ENCODE results near the gene RPS6KA5. TPM values are rescaled to one million over a fixed set of nuclear protein-coding genes. Genes with fewer than 3 reads are reported as not detected.
"Not testable (repeated sequence)": the region's sequence is repeated elsewhere in the genome, so short reads cannot be mapped to it uniquely, and the experiment has no call there.

Gene RPS6KA5
- total and polyA plus RNA-seq, 4 donors, result 1.1 to 14.8 (median 5.6) TPM

GRCh38 chr14:90940318-90940962 lies 120.0 kb downstream of the RPS6KA5 start:
- no peak overlapping the region for H3K4me3 ChIP-seq
- H3K9me3 ChIP-seq (ENCODE audit: control insufficient read depth in 4 of 4, insufficient read depth in 3 of 4, low read length in 3 of 4), result peaks cover 0 to 9% (median 6%) of the 10 kb centered on the region in 4 donors
- H3K27me3 ChIP-seq (ENCODE audit: control insufficient read depth in 3 of 3, insufficient read depth in 3 of 3, low read length in 2 of 3), result no peaks in the 10 kb centered on the region
- H3K9ac ChIP-seq (ENCODE audit: insufficient read depth in 1 of 2, low read length in 2 of 2), result no peak overlapping the region
- H3K27ac ChIP-seq (ENCODE audit: low read depth in 1 of 2, low read length in 1 of 2), result no peak overlapping the region
- peaks cover 0 to 5% (median 4%) of the 10 kb centered on the region in 4 donors for H3K36me3 ChIP-seq (ENCODE audit: control insufficient read depth in 4 of 4, insufficient read depth in 4 of 4, low read length in 4 of 4)
- WGBS, 2 donors, result 96 to 98% methylated on average over 5 of the region's 5 CpGs
- H3K4me1 ChIP-seq (ENCODE audit: control insufficient read depth in 5 of 5, insufficient read depth in 5 of 5, low read length in 5 of 5), result peaks cover 0 to 2% (median 0%) of the 10 kb centered on the region in 5 donors
- DNase-seq (no peak), ATAC-seq (ENCODE audit: insufficient read depth, low FRiP score) (no peak)
- TF ChIP-seq CTCF (IDR thresholded peaks at IDR 0.05; ENCODE audit: control extremely low read depth, extremely low read depth), result no peak

- H3K4me1 ChIP-seq (ENCODE audit: control insufficient read depth in 5 of 5, insufficient read depth in 5 of 5, low read length in 5 of 5), result not testable (repeated sequence)
Measured at GRCh38 chr14:90939252-90939795, 121.1 kb downstream of the RPS6KA5 start.

GRCh38 chr14:90938615-90939014 lies 121.8 kb downstream of the RPS6KA5 start:
- 93 to 96% methylated on average over 2 of the region's 2 CpGs for WGBS, 2 donors
- Histone ChIP-seq H3K36me3 (ENCODE audit: control insufficient read depth in 4 of 4, insufficient read depth in 4 of 4, low read length in 4 of 4) (peaks cover 0 to 5% (median 4%) of the 10 kb centered on the region in 4 donors), H3K27me3 (ENCODE audit: control insufficient read depth in 3 of 3, insufficient read depth in 3 of 3, low read length in 2 of 3) (no peaks in the 10 kb centered on the region), H3K4me3 (no peak overlapping the region), H3K27ac (ENCODE audit: low read depth in 1 of 2, low read length in 1 of 2) (no peak overlapping the region), H3K9ac (ENCODE audit: insufficient read depth in 1 of 2, low read length in 2 of 2) (no peak overlapping the region), H3K4me1 (ENCODE audit: control insufficient read depth in 5 of 5, insufficient read depth in 5 of 5, low read length in 5 of 5) (peaks cover 0 to 9% (median 0%) of the 10 kb centered on the region in 5 donors), H3K9me3 (ENCODE audit: control insufficient read depth in 4 of 4, insufficient read depth in 3 of 4, low read length in 3 of 4) (peaks cover 0 to 9% (median 6%) of the 10 kb centered on the region in 4 donors)
- no peak for ATAC-seq (ENCODE audit: insufficient read depth, low FRiP score)
- no peak for DNase-seq
- no peak for TF ChIP-seq CTCF (IDR thresholded peaks at IDR 0.05; ENCODE audit: control extremely low read depth, extremely low read depth)

More at GRCh38 chr14:90939252-90939795, 121.1 kb downstream of the RPS6KA5 start:
- not testable (repeated sequence) for H3K9ac ChIP-seq (ENCODE audit: insufficient read depth in 1 of 2, low read length in 2 of 2); H3K9me3 ChIP-seq (ENCODE audit: control insufficient read depth in 4 of 4, insufficient read depth in 3 of 4, low read length in 3 of 4); H3K36me3 ChIP-seq (ENCODE audit: control insufficient read depth in 4 of 4, insufficient read depth in 4 of 4, low read length in 4 of 4); H3K4me3 ChIP-seq; H3K27ac ChIP-seq (ENCODE audit: low read depth in 1 of 2, low read length in 1 of 2); DNase-seq; ATAC-seq (ENCODE audit: insufficient read depth, low FRiP score); H3K27me3 ChIP-seq (ENCODE audit: control insufficient read depth in 3 of 3, insufficient read depth in 3 of 3, low read length in 2 of 3)
- 97% methylated on average over 4 of the region's 4 CpGs for WGBS, 2 donors

GRCh38 chr14:90936757-90937440 lies 123.5 kb downstream of the RPS6KA5 start:
- peaks cover 0 to 6% (median 0%) of the 10 kb centered on the region in 5 donors for H3K4me1 ChIP-seq (ENCODE audit: control insufficient read depth in 5 of 5, insufficient read depth in 5 of 5, low read length in 5 of 5)
- TF ChIP-seq CTCF (IDR thresholded peaks at IDR 0.05; ENCODE audit: control extremely low read depth, extremely low read depth), result no peak

More at GRCh38 chr14:90936757-90937440, 123.5 kb downstream of the RPS6KA5 start:
- Histone ChIP-seq H3K27ac (ENCODE audit: low read depth in 1 of 2, low read length in 1 of 2) (no peak overlapping the region), H3K36me3 (ENCODE audit: control insufficient read depth in 4 of 4, insufficient read depth in 4 of 4, low read length in 4 of 4) (peaks cover 0 to 5% (median 4%) of the 10 kb centered on the region in 4 donors), H3K9me3 (ENCODE audit: control insufficient read depth in 4 of 4, insufficient read depth in 3 of 4, low read length in 3 of 4) (peaks cover 0 to 9% (median 6%) of the 10 kb centered on the region in 4 donors), H3K4me3 (no peak overlapping the region), H3K27me3 (ENCODE audit: control insufficient read depth in 3 of 3, insufficient read depth in 3 of 3, low read length in 2 of 3) (no peaks in the 10 kb centered on the region), H3K9ac (ENCODE audit: insufficient read depth in 1 of 2, low read length in 2 of 2) (no peak overlapping the region)
- no peak for ATAC-seq (ENCODE audit: insufficient read depth, low FRiP score)
- DNase-seq, result no peak
- 96 to 97% methylated on average over 3 of the region's 3 CpGs for WGBS, 2 donors

Data from lung (tissue), 12 donors.